Left cardiac atrium (tissue), 4 donors: Measurements from ENCODE around the gene AARS1. TPM values are rescaled to one million over a fixed set of nuclear protein-coding genes. Genes with fewer than 3 reads are reported as not detected.
"Not testable (repeated sequence)": the region's sequence is repeated elsewhere in the genome, so short reads cannot be mapped to it uniquely, and the experiment has no call there.

Experiments used
- ATAC-seq, 2 donors: fragments of 200-7000 bp; cut with Tn5 transposase; one replicate each; pipeline ENCODE4 v1.9.1; 2020; ENCODE audit warnings: mild to moderate bottlenecking in 2 of 2, moderate library complexity in 2 of 2
- DNase-seq: peaks from one replicate; pipeline ENCODE4 v3.0.0-alpha.2; 2020
- intact Hi-C, 2 donors: fragments of 100-400 bp; cut with DNase I; formaldehyde crosslinking; loops; one replicate each; pipeline versions ENCODE4 v1.14.1 to v1.15.1; 2022 to 2023
- total RNA-seq, 2 donors: library from RNA; stranded (reverse); fragmentation: NEBNext Ultra II Directional; extraction: Animal tissue kit (Norgen Biotek cat#: 25700); gene quantifications; one replicate each; pipeline ENCODE4 v1.2.1, GENCODE V29; 2021
- donor health status: DM: no; HTN: yes; CAD: no.
- donor health status: DM: no; HTN: yes; CAD: no; lungs with severe emphysema.
- donor health status: DM: yes; HTN: yes; CAD: no.
- donor health status: Dilated cardiomyopathy.

The AARS1 gene
- total RNA-seq, 2 donors from 2014 or later: 62.0 to 69.7 TPM

- ATAC-seq, intact Hi-C loops: not testable (repeated sequence)
Observed at GRCh38 chr16:70249697-70250096, 39.6 kb downstream of the AARS1 start.

GRCh38 chr16:70238773-70239172 is 50.5 kb downstream of the AARS1 start:
- ATAC-seq, intact Hi-C loops, DNase-seq: not testable (repeated sequence)

More at GRCh38 chr16:70249697-70250096, 39.6 kb downstream of the AARS1 start:
- DNase-seq: not testable (repeated sequence)

- ATAC-seq, intact Hi-C loops, DNase-seq: not testable (repeated sequence)
Observed at GRCh38 chr16:70231831-70232230, 57.5 kb downstream of the AARS1 start.

GRCh38 chr16:70226024-70226423 is 63.3 kb downstream of the AARS1 start:
- ATAC-seq, DNase-seq, intact Hi-C loops: not testable (repeated sequence)

GRCh38 chr16:70225430-70225829 is 63.9 kb downstream of the AARS1 start:
- ATAC-seq, intact Hi-C loops, DNase-seq: not testable (repeated sequence)

GRCh38 chr16:70224645-70225044 is 64.7 kb downstream of the AARS1 start:
- intact Hi-C loops, DNase-seq, ATAC-seq: not testable (repeated sequence)

GRCh38 chr16:70223971-70224513 is 65.3 kb downstream of the AARS1 start:
- ATAC-seq, intact Hi-C loops, DNase-seq: not testable (repeated sequence)

DNA sequence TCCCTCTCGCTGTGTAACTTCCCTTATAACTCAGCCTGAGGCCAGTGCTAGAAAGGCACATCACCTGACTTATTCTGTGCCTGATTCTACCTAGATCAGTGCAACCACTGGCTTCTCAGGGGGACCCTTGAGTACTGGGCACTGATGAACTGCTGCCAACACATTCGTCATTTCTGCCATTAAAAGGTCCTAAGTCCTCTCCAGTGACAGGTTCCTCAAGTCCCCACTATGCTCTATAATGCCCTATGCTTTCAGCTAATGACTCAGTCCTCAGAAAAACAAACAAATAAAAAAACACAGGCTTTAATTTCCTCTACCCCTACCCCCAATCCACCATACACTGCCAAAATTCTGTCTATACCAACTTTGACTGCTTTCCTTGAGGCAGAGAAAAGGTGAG is 66.1 kb downstream of the AARS1 start:
- ATAC-seq, DNase-seq, intact Hi-C loops: not testable (repeated sequence)

DNA sequence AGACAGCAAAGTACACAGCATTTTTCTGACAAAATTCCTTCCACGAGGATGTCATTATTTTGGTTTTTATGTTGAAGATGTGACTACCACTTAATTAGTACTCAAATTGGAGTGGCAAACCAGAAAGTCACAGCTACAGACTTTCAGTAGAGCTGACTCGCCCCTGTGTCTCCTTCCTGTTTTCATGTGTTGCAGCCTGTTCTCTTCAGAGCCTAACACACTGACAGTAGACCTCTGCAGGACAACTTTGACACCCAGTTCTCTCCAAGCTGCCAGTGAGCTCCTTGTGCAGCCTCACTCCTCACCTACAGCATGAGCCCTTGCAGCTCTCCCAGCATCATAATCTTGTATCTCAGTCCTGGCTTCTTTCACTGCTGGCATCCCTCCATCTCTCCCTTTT is 66.7 kb downstream of the AARS1 start:
- intact Hi-C loops: not testable (repeated sequence)

GRCh38 chr16:70218586-70218985 is 70.7 kb downstream of the AARS1 start:
- DNase-seq, intact Hi-C loops, ATAC-seq: not testable (repeated sequence)

More for the DNA sequence above, 66.7 kb downstream of the AARS1 start:
- not testable (repeated sequence) for ATAC-seq, DNase-seq

DNA sequence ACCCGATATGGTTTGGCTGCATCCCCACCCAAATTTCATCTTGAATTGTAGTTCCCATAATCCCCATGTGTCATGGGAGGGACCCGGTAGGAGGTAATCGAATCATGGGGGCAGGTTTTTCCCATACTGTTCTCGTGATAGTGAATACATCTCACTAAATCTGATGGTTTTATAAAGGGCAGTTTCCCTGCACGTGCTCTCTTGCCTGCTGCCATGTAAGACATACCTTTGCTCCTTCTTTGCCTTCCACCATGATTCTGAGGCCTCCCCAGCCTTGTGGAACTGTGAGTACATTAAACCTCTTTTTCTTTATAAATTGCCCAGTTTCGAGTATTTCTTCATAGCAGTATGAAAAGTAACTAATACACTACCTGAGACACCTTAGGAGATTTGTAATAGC is 82.9 kb downstream of the AARS1 start:
- DNase-seq: not testable (repeated sequence)

GRCh38 chr16:70204668-70205405 is 84.5 kb downstream of the AARS1 start:
- DNase-seq, ATAC-seq, intact Hi-C loops: not testable (repeated sequence)

More for the DNA sequence above, 82.9 kb downstream of the AARS1 start:
- intact Hi-C loops, ATAC-seq: not testable (repeated sequence)

DNA sequence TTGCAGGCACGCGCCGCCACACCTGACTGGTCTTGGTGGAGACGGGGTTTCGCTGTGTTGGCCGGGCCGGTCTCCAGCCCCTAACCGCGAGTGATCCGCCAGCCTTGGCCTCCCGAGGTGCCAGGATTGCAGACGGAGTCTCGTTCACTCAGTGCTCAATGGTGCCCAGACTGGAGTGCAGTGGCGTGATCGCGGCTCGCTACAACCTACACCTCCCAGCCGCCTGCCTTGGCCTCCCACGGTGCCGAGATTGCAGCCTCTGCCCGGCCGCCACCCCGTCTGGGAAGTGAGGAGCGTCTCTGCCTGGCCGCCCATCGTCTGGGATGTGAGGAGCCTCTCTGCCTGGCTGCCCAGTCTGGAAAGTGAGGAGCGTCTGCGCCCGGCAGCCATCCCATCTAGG is 85.3 kb downstream of the AARS1 start:
- intact Hi-C loops, DNase-seq, ATAC-seq: not testable (repeated sequence)

GRCh38 chr16:70203508-70203907 is 85.8 kb downstream of the AARS1 start:
- intact Hi-C loops, DNase-seq, ATAC-seq: not testable (repeated sequence)

Other genes starting within 250 kb of the AARS1 start
- gene PDPR, start 175.2 kb downstream of the AARS1 start, total RNA-seq: 10 to 100 TPM; 18.8 to 39.5 TPM
- gene CLEC18C, start 115.7 kb downstream of the AARS1 start, total RNA-seq: under 1 TPM; 0.24 to 0.73 TPM
- 10 to 100 TPM; 12.6 to 18.8 TPM for gene EXOSC6, start 37.6 kb downstream of the AARS1 start, total RNA-seq
- 10 to 100 TPM; 14.9 to 21.8 TPM for gene DDX19B, start 9.7 kb upstream of the AARS1 start, total RNA-seq
- gene DDX19A, start 57.4 kb upstream of the AARS1 start, total RNA-seq: 10 to 100 TPM; 22.9 to 26.2 TPM
- 10 to 100 TPM; 21.1 to 23.5 TPM for gene ST3GAL2, start 149.6 kb upstream of the AARS1 start, total RNA-seq
- gene FCSK, start 165.1 kb upstream of the AARS1 start, total RNA-seq: 10 to 100 TPM in 1 of 2 donors, 1 to 10 TPM in 1; 9.5 to 11.4 TPM
- gene COG4, start 234.0 kb upstream of the AARS1 start, total RNA-seq: 10 to 100 TPM; 33.9 to 41.2 TPM
- gene SF3B3, start 234.3 kb upstream of the AARS1 start, total RNA-seq: 100 to 1,000 TPM; 119 to 165 TPM